ENCODE data around the gene CCDC167.
"Not testable (repeated sequence)": the region's sequence is repeated elsewhere in the genome, so short reads cannot be mapped to it uniquely, and the experiment has no call there.

The CCDC167 gene

GRCh38 chr6:37459981-37460800 lies 39.5 kb downstream of the CCDC167 start:
- DNase-seq: no peak

DNA sequence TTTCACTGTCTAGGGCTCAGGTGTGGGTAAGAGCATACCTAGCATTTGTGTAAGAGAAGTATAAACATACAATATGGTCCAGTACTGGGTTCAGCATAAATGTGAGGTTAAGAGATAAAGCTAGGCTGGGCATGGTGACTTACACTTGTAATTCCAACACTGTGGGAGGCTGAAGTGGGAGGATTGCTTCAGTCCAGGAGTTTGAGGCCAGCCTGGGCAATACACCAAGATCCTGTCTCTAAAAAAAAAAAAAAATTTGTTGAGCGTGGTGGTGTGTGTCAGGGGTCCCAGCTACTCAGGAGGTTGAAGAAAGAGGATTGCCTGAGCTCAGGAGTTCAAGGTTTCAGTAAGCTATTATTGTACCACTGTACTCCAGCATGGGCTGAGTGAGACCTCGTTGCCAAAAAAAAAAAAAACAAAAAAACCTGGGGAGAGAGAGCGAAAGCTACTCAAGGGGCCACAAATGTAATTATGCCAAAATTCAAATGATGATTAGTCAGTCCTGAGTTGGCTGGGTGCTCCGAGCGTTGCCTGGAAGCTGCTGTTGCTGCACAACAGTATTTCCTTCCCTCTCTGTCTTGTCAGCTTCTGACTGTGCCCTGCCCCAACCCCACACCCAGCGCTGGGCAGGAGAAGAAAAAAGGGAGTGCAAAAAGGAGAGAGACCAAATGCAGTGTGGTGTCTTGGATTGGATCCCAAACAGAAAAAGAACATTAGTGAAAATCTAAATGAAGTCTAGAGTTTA lies 42.7 kb downstream of the CCDC167 start:
- DNase-seq: no peak

DNA sequence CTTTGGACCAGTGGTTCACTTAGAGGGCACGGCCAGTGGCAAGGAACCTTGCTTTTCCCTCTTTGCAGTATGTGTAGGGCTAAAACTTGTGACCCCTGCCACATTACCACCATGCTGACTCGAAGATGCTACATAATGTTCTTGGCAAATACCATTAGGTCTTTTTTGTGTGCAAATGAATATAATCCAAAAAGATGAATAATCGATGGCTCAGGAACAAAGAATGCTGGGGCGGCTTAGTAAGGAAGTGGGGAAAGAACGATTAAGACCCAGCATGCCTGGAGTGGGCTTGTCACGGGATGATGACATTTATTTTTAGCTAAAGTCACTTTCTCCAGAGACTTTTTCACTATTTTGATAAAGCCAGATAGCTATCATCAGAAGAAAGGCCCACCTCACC lies 43.6 kb downstream of the CCDC167 start:
- DNase-seq: no peak

DNA sequence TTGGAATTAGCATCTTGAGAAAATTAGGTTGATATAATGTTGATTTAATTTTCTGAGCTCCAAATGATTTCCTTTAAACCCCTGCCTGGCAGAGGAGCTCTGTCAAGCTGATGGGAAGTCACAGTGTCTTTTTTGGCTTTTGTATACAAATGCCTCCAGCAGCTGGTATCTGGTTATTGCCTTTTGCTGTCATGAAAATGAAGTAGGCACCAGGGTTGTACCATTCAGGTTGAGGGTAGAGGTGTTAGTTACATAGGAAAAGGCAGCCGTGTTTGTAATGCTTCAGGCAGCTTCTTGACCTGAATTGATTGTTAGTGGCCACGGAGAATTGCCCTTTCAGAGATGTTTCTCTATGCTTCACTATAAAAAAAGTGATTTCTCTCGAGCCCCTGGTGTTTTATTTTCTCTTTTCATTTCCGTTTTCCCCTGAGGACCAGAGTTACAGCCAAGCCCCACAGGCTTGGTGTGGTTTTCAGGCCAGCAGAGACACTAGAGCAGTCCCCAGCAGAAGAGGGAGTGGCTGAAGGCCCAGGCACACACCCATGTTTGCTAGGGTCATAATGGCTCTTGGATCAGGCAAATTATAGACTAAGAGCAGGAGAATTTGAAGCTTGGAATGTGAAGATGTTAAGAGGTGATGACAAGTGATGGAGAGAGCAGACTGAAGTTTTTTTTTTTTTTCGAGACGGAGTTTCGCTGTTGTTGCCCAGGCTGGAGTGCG lies 45.1 kb downstream of the CCDC167 start:
- no peak for DNase-seq

DNA sequence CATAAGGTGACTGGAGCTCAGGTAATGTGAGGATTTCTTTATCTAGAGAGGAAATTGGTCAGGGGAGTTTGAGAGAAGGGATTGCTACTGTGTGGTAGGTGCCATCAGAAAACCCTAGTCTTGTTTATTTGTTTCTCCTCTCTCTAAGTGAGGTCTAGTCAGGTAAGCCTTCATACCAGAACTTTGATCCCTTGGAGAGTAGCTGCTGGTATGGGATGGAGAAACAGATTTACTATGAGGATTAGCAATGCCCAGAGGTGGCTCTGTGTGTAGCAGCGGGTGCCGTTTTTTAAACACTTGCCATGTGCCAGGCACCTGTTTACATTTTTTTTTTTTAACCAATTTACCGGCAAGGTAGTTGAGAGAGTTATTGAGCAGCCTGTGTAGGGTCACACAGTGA lies 47.2 kb downstream of the CCDC167 start:
- DNase-seq: no peak

DNA sequence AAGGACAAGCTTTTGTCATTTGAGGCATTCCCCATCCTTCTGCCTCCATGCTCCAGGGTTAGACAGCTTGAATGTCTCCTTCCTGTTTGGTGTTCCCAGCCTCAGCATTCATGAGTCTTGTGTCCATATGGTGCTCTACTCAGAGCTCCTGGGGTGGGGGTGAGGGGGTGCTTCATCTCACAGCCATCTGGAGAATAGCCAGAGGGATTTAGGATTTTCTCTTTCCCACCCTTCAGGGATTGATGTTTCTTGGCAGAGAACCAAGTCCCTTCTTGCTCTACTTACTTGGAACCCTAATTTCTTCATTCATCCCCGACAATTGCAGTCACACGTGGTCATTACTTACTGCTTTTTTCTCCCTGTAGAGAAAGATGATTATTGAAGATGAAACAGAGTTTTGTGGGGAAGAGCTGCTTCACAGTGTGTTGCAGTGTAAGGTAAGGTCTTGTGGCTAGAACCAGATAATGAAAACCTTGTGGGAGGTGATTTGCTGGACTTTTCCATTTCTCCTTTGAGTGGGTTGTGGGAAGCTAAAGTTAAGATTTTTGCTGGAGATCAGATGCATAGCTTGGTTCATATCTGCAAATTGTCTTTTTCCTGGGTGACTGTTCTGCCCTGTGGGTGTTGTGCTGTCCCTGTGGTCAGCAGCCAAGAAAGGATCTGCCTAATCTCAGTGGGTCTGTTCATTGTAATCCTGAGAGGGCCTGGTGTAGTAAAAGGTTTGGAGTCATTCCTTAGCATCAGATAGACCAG lies 48.1 kb downstream of the CCDC167 start:
- DNase-seq: no peak

DNA sequence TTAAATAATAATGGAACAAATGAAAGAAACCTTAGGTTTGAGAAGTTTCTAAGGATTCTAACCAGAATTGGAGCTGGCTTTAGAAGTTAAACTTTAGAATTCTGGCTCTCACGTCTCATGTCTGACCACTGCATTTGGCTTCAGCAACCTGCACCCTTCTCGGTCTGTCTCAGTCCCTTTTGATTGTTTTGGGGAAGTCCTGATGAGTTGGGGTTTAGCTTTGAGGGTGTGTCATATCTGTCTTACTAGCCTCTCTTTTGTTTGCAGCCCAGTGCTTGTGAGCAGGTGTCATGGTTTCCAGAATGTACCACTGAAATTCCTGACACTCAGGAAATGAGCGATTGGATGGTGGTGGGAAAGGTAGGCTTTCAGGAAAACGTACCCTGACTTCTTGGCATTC lies 49.7 kb downstream of the CCDC167 start:
- DNase-seq: no peak

GRCh38 chr6:37443216-37443542 lies 56.5 kb downstream of the CCDC167 start:
- not testable (repeated sequence) for DNase-seq

- DNase-seq: no peak
Measured at GRCh38 chr6:37442416-37443215, 57.1 kb downstream of the CCDC167 start.

GRCh38 chr6:37441651-37442050 lies 58.0 kb downstream of the CCDC167 start:
- no peak for DNase-seq

- DNase-seq: no peak
Measured at GRCh38 chr6:37438930-37439329, 60.8 kb downstream of the CCDC167 start.

- DNase-seq: no peak
Measured at GRCh38 chr6:37435816-37436215, 63.9 kb downstream of the CCDC167 start.

- no peak for DNase-seq
Measured at GRCh38 chr6:37435373-37435772, 64.3 kb downstream of the CCDC167 start.

DNA sequence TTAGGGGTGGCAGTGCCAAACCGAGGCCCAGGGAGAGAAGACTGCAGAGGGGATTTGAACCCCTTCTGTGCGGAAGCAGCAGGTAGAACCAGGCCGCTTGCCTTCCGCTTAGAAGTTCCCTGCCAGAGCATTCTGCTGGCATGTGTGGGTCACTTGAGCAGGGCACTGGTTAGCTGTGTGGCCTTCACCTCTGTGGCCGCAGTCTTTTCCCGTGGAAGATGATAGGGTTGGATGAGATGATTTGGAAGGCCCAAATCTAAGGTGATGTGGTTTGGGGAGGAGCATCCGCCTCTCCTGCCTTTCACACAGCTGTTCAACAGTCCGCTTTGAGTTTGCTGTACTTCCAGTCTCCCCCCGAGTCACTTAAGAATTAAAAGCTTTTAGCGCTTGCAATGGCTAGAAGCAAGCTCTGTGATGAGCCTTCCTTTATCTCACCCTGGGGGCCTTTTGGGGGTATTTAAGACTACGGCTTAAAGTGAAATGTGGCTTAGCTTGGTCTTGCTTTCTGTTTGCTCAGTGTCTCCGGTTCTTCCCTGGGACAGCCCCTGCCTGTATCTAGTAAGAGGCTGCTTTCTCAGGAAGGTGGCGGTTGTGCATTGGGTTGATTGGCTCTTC lies 65.9 kb downstream of the CCDC167 start:
- DNase-seq: no peak
